OCI-LY3 (cell line): Measurements from ENCODE around the gene ZNF862.

Experiments
- H2AFZ ChIP-seq: fragments of 200-600, 300-600 bp; shearing (Covaris generic); 2 replicates; pipeline ENCODE4 v1.6.0; 2014; ENCODE audit warnings: antibody characterized with exemption, low read depth, low read length
- H3K27ac ChIP-seq: fragments of 200-600, 300-600 bp; sonication (generic); 2 replicates; pipeline ENCODE4 v1.5.1; 2014; ENCODE audit warnings: mild to moderate bottlenecking, low read length, moderate library complexity, mixed read lengths
- H3K27me3 ChIP-seq: fragments of 200-600, 300-600 bp; sonication (generic); 2 replicates; pipeline ENCODE4 v1.6.1; 2014; ENCODE audit warnings: low read depth, low read length, mixed read lengths
- H3K36me3 ChIP-seq: fragments of 200-600, 300-600 bp; sonication (generic); replicated peaks from 2 replicates; pipeline ENCODE3; 2014; ENCODE audit warnings: low read depth, low read length, mixed read lengths
- H3K4me1 ChIP-seq: fragments of 300-600, 200-600 bp; sonication (generic); 2 replicates; pipeline ENCODE4 v1.6.1; 2014; ENCODE audit warnings: low read length, mixed read lengths
- H3K4me2 ChIP-seq: fragments of 200-600, 300-600 bp; sonication (generic); 2 replicates; pipeline ENCODE4 v1.6.1; 2014; ENCODE audit warnings: low read length, mixed read lengths
- H3K4me3 ChIP-seq: fragments of 300-600, 200-600 bp; sonication (generic); 2 replicates; pipeline ENCODE4 v1.5.1; 2014; ENCODE audit warnings: antibody characterized with exemption, mild to moderate bottlenecking, low read length, moderate library complexity
- H3K79me2 ChIP-seq: fragments of 300-600, 200-600 bp; shearing (Covaris generic); 2 replicates; pipeline ENCODE4 v1.6.1; 2014; ENCODE audit warnings: mild to moderate bottlenecking, low read length, mixed read lengths
- H3K9ac ChIP-seq: fragments of 300-600, 200-600 bp; shearing (Covaris generic); 2 replicates; pipeline ENCODE4 v1.6.0; 2014; ENCODE audit warnings: mild to moderate bottlenecking, low read length, moderate library complexity
- H3K9me3 ChIP-seq: fragments of 200-600, 300-600 bp; shearing (Covaris generic); 2 replicates; pipeline ENCODE4 v1.6.1; 2014; ENCODE audit warnings: low read length, mixed read lengths; ENCODE audit not compliant: insufficient read depth
- H4K20me1 ChIP-seq: fragments of 200-600, 300-600 bp; sonication (generic); 2 replicates; pipeline ENCODE4 v1.6.1; 2016; ENCODE audit warnings: low read length, mixed read lengths; ENCODE audit not compliant: insufficient read depth
- CTCF ChIP-seq: fragments of 200-600, 300-600 bp; sonication (generic); IDR thresholded peaks from 2 replicates; pipeline ENCODE4 v1.5.1; 2014; ENCODE audit warnings: antibody characterized with exemption, low read length, low read depth
- EZH2phosphoT487 ChIP-seq: fragments of 200-600 bp; shearing (Covaris generic); IDR thresholded peaks from 2 replicates; pipeline ENCODE4 v1.6.1; 2018; ENCODE audit warnings: antibody characterized with exemption, mixed run types, low read depth

The ZNF862 gene

GRCh38 chr7:149869867-149870266 is 31.7 kb downstream of the ZNF862 start:
- H3K4me3 ChIP-seq: no peak overlapping the region
- H3K27ac ChIP-seq: no peak overlapping the region
- no peak overlapping the region for H2AFZ ChIP-seq
- H3K4me1 ChIP-seq: peaks cover 10% of the 10 kb centered on the region; the same call in 1 of the 2 replicates
- H4K20me1 ChIP-seq: no peaks in the 10 kb centered on the region
- no peak for TF ChIP-seq EZH2phosphoT487
- no peak for TF ChIP-seq CTCF
- no peaks in the 10 kb centered on the region for H3K36me3 ChIP-seq
- no peaks in the 10 kb centered on the region for H3K79me2 ChIP-seq
- H3K4me2 ChIP-seq: no peak overlapping the region
- no peaks in the 10 kb centered on the region for H3K9me3 ChIP-seq
- H3K27me3 ChIP-seq: no peaks in the 10 kb centered on the region
- no peak overlapping the region for H3K9ac ChIP-seq

GRCh38 chr7:149870274-149870673 is 32.1 kb downstream of the ZNF862 start:
- Histone ChIP-seq H3K36me3 (no peaks in the 10 kb centered on the region), H2AFZ (no peak overlapping the region), H4K20me1 (no peaks in the 10 kb centered on the region), H3K79me2 (no peaks in the 10 kb centered on the region), H3K4me3 (no peak overlapping the region), H3K9me3 (no peaks in the 10 kb centered on the region), H3K4me1 (peaks cover 10% of the 10 kb centered on the region; the same call in 1 of the 2 replicates), H3K9ac (no peak overlapping the region), H3K27ac (no peak overlapping the region), H3K4me2 (no peak overlapping the region), H3K27me3 (no peaks in the 10 kb centered on the region)
- TF ChIP-seq EZH2phosphoT487: no peak
- TF ChIP-seq CTCF: no peak

- no peaks in the 10 kb centered on the region for H3K9me3 ChIP-seq
- H3K36me3 ChIP-seq: no peaks in the 10 kb centered on the region
- no peak overlapping the region for H3K9ac ChIP-seq
- no peak overlapping the region for H2AFZ ChIP-seq
- H4K20me1 ChIP-seq: no peaks in the 10 kb centered on the region
- H3K27me3 ChIP-seq: no peaks in the 10 kb centered on the region
- no peak overlapping the region for H3K4me3 ChIP-seq
- TF ChIP-seq CTCF (no peak), EZH2phosphoT487 (no peak)
- peaks cover 10% of the 10 kb centered on the region; the same call in 1 of the 2 replicates for H3K4me1 ChIP-seq
- no peaks in the 10 kb centered on the region for H3K79me2 ChIP-seq
- no peak overlapping the region for H3K4me2 ChIP-seq
- H3K27ac ChIP-seq: no peak overlapping the region
Observed at GRCh38 chr7:149870701-149871483, 32.7 kb downstream of the ZNF862 start.

- H3K36me3 ChIP-seq: no peaks in the 10 kb centered on the region
Observed at GRCh38 chr7:149871576-149871975, 33.4 kb downstream of the ZNF862 start.

More at GRCh38 chr7:149871576-149871975, 33.4 kb downstream of the ZNF862 start:
- peaks cover 10% of the 10 kb centered on the region; the same call in 1 of the 2 replicates for H3K4me1 ChIP-seq
- TF ChIP-seq EZH2phosphoT487 (no peak), CTCF (no peak)
- no peak overlapping the region for H3K9ac ChIP-seq
- H3K4me3 ChIP-seq: no peak overlapping the region
- H4K20me1 ChIP-seq: no peaks in the 10 kb centered on the region
- H3K27me3 ChIP-seq: no peaks in the 10 kb centered on the region
- no peaks in the 10 kb centered on the region for H3K79me2 ChIP-seq
- no peak overlapping the region for H3K4me2 ChIP-seq
- H3K9me3 ChIP-seq: no peaks in the 10 kb centered on the region
- no peak overlapping the region for H3K27ac ChIP-seq
- H2AFZ ChIP-seq: no peak overlapping the region
